GM23248 (cell line): ENCODE data around the gene ANKS3.

Source experiments
- EZH2 ChIP-seq: fragments of 200-600 bp; sonication (generic); IDR thresholded peaks from 2 replicates; pipeline ENCODE4 v1.6.1; 2018; ENCODE audit warnings: antibody characterized with exemption, mild to moderate bottlenecking; ENCODE audit not compliant: insufficient read depth, poor library complexity, severe bottlenecking
- EZH2phosphoT487 ChIP-seq: fragments of 200-600 bp; sonication (generic); IDR thresholded peaks from 2 replicates; pipeline ENCODE4 v1.6.1; 2018; ENCODE audit warnings: antibody characterized with exemption, moderate library complexity, mild to moderate bottlenecking, low read depth; ENCODE audit not compliant: insufficient read depth

DNA sequence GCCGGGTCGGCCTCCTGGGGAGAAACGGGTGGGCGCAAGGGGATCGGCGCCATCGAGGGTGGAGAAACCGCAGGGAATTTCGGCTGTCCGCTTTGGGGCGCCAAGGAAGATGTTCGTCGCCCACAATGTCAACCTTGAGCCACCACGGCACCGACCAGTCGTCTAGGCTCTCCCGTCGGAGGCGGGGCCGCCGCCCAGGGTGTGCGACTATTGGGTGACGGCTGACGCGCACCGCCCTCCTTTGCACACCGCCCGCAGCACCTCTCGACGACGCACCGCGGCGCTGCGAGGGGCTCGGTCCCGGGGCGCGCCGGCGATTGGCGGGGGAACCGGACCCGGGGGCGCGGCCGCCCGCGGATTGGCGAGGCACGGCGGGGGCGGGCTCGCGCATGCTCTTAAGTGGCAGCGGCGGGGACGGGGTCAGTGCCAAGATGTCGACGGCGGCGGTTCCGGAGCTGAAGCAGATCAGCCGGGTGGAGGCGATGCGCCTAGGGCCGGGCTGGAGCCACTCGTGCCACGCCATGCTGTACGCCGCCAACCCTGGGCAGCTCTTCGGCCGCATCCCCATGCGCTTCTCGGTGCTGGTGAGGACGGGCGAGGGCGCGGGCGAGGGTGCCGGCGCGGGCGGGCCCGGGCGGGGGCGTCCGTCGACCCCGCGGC is 40.6 kb downstream of the ANKS3 start, which contains the start of gene NUDT16L1:
- no peak for TF ChIP-seq EZH2
- no peak for TF ChIP-seq EZH2phosphoT487
